GM21529 (cell line): ENCODE measurements around the gene RHCG.
"Not testable (repeated sequence)": the region's sequence is repeated elsewhere in the genome, so short reads cannot be mapped to it uniquely, and the experiment has no call there.

Experiments
- ATAC-seq: cut with Tn5 transposase; IDR thresholded peaks from one replicate; pipeline ENCODE4 v1.9.1; 2021; ENCODE audit not compliant: unreplicated experiment

RHCG gene

DNA sequence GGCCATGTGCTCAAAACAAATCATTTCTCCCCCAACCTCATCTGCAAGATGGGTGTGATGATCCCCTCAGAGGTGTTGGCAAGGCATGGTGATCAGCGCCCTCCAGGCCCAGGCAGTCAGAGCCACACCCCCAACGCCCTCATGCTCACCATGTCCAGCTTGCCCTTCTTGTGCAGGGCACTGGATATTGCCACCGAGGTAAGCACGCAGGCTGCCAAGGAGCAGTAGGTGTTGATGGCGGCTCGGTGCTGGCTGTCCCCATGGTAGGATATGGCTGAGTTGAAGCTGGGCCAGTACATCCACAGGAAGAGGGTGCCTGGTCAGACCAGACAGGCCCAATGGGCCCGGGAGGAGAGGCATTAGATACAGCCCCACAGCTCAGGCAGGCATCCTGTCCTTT is 17.2 kb downstream of the RHCG start:
- no peak for ATAC-seq

DNA sequence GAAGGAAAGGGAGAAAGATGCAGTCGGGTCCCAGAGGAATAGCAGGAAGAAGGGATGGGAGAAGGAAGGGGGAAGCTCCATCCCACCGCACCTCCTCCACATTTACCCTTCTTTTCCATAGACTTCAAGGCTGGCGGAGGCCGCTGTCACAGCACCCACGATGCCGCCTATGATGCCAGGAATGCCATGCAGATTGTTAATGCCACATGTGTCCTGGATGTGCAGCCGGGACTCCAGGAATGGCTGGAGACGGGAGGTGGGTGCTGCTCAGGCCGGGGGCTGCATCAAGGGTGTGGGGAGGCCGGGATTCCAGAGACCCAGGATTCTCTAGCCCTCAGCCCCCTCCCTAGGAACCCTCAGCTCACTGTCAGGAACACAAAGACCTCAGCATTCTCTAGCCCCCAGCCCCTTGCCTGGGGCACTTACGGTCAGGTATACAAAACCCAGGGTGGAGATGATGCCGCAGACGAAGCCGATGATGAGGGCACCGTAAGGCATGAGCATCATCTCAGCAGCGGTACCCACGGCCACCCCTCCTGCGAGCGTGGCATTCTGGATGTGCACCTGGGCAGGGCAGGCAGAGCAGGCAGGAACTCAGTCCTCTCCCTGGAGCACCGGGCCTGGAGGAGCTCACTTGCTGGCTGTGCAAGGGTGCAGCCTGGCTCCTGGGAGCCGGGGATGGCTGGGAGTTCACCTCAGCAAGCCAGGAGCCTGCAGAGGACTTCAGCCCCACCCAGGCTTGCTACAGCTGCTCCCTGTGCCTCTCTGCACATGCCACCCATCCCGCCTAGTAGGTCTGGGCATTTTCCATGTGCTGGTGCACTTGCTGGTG is 18.8 kb downstream of the RHCG start:
- no peak for ATAC-seq

DNA sequence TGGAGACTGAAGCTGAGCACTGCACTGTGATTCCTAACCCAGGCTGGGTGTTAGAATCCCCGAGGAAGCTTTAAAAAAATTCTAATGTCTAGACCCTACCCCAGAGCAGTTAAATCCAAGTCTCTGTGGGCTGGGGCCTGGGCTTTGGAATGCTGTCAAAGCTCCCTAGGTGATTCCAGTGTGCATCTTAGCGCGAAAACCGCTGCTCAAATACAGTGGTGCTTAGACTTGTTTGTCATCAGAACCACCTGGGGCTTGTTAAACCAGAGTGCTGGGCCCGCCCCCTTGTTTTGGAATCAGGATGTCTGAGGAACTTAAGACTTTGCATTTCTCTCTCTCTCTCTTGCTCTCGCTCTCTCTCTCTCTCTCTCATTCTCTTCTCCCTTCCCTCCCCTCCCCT is 20.7 kb downstream of the RHCG start:
- no peak for ATAC-seq

DNA sequence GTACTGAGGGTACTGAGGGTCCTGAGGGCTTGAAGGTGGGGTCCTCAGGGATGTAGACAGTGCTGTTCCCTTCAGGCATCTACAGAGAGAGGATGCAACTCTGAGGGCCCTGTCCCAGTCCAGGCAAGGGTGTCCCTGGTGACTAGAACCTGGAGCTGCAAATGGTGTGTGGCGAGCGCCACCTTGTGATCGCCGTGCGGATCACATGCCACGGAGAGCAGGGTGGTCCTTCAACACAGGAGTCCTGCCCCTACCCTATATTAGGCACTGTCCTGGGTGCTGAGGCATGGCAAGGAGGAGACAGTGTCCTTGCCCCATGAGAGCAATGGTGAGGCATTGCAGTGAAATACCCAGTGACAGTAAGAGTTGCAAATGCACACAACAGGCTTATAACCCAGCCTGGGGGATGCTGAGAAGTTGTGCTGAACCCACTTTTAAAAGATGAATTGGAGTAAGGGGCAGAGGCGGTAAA is 23.6 kb downstream of the RHCG start:
- peak; percentile 49 for ATAC-seq

DNA sequence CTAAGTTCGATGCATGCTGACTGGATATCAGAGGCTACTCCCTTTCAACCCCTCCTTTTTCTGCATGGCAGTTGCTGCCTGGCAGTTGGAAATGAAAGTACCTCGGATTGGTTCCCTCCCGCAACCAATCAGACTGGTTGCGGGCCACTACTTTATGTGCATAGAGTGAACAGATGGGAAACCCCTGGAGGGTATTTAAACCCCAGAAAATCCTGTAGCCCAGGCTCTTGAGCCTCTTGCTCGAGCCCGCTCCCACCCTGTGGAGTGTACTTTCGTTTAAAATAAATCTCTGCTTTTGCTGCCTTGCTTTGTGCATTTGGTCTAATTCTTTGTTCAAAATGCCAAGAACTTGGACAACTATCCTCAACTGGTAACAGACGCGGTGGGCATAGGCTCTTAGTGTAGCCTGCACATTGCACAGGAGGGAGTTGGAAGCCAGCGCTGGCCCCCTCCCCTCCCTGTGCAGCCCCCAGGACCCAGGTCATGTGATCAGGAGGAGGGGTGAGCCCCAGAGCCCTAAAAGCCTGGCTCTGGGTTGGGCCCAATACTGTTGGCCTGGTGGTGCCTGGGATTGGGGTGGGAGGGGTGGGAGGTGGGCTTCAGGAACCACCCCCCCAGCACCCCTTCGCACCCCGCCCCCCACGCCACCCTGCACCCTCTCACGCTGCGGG is 26.8 kb downstream of the RHCG start:
- ATAC-seq, result no peak

DNA sequence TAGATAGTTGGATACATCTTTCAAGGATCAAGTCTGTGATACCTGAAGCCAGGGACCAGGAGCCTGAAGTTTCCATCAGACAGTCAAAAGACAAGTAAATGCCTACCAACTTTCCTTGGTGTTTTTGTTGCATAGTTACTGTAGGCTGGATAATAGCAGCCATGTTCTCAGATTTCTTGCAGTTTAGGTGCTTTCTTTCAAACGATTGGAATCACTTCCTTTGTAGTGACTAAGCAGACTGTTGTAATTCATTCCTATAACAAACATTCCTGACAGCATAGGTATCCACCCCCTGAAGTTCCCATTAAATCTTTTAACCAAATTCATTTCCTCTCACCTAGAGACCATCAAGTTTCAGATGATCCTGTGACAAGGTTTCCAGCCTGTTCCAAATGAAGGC is 27.6 kb downstream of the RHCG start:
- ATAC-seq, result not testable (repeated sequence)

DNA sequence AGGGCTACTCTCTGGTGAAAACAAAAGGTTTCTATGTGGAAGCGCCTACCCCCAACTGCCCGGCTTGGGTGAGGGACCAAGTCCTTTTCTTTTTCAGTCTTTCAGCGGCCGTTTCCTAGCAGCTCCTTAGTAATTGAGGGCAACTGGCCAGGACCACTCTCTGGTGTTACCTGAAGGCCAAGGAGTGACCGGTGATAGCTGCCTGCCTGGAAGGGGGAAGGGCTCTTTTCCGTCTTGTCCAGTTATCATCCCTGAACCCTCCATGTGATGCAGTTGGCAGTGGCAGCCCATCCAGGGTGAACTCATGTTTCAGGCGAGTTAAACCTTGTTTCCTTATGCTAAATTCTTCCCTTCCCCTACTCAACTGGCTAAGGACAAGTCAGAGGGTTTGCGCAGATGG is 33.3 kb downstream of the RHCG start:
- no peak for ATAC-seq

DNA sequence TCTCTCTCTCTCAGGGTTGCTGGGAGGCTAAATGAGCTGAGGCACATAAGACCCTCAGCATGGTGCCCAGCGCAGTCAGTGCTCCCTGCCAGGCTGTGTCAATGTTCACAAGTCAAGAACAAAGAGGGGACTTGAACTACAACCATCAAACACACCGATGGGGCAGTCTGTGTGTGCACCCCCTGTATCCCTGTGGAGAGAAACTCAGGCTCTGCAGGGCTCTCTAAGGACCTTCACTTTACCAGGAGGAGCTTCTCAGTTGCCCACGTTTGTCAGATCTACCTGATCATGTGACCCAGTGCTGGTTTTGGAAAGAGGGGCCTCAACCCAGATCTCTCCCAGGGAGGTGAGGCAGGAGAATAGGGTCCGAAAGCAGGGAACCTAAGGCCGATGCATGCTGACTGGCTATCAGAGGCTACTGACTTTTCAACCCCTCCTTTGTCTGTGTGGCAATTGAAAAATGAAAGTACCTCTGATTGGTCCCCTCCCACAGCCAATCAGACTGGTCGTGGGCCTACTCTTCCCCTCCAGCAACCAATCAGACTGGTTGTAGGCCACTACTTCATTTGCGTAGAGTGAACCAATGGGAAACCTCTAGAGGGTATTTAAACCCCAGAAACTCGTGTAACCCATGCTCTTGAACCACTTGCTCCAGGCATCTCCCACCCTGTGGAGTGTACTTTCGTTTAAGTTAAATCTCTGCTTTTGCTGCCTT is 34.0 kb downstream of the RHCG start:
- ATAC-seq, result no peak

DNA sequence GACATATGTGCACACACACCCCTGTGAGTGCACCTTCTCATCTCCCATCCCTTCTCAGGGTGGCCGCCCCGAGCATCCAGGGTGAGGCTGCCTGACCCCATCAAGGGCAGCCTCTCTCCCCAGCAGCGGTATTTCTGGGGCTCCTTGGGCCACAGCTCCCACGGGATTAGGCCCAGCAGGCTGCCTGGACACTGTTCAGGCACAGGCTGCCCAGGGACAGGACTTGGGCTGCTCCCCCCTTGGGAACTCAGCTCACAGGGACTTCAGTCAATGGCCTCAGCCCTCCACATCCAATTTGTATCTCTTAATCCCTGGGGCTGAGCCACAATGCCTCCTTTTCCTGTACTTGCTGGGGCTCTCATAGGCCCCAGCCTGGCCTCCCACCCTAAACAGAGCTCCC is 35.0 kb downstream of the RHCG start:
- no peak for ATAC-seq

DNA sequence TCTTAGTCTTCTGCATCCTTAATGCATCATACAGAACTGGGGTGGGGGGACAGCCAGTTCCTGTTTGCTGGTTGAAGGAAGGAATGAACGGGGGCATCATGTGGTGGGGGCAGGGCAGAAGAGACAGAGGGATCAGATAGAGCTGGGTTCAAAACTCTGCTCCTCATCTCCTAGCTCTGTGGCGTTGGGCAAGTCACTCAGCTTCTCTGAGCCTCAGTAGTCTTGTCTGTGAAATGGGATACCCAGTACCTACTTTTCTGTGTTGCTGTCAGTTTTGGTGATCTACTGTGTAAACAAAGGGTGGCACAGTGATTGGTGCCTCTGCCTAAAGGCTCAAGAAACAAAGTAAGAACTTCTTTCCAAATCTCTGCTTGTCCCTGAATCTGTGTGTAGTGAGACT is 36.3 kb downstream of the RHCG start:
- no peak for ATAC-seq

DNA sequence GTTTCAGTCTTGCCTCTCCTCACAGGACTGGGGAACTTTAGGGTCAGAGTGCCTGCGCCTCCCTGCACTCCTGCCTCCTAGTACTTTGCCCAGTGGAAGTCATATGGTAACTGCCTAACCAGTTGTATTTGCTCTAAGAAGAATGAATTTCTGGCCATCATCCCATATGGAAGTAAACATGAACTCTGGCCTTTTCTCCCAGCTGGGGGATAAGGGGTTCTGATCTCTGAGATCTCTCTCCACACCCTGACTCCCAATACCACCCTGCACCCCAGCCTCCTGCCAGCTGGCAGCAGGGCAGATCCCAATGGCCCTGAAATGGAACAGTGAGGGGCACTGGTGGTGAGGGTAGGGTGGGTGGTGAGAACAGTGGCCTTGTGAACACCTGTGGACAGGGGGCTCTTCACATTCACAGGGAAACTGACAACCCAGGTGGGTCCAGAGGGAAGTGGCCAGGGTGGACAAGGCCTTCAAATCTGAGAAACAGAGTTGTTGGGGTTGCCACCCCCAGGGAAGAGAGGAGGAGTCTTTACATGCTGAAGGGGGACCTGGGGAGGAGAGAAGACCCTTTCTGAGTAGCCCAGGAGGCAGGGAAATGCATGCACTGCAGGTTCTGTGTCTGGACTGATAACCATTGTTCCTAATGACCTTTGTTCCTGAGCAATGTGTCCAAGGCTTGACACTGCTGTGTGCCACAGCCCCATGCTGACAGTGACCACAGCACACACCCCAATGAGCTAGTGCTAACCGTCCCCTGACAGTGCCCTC is 36.9 kb downstream of the RHCG start:
- ATAC-seq, result no peak

DNA sequence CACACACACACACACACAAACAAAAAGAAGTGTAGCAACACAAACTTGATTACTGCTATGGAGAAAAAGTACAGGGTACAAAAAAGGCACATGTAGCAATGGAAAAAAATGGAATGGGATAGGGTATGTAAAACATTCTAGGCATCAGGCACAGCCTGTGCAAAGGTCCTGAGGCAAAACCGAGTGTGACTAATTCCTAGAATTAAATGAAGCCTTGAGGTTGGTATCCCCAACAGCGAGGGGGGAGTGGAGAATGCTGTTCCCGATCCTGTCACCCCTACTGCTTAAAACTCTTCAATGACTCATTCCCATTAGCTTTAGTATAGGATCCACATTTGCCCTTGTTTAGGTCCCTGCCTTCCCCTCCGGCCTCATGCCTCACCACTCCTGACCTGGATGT is 37.9 kb downstream of the RHCG start:
- ATAC-seq, result no peak

DNA sequence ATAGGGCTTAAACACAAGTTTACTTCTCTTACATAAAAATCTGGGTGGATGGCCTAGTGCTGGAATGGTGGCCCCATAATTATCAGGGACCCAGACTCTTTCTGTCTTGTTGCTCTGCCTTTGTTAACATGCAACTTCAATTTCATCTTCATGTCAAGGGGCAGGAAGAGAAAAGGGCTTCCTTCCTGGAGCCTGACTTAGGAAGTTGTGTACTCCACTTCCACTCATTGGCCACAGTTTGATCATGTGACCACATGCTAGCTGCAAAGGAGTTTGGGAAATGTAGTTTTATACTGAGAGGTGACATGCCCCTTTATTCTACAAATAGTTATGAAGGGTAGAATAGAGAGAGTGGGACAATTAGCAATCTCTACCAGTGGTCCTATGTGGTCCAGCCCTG is 39.3 kb downstream of the RHCG start:
- ATAC-seq, result no peak

DNA sequence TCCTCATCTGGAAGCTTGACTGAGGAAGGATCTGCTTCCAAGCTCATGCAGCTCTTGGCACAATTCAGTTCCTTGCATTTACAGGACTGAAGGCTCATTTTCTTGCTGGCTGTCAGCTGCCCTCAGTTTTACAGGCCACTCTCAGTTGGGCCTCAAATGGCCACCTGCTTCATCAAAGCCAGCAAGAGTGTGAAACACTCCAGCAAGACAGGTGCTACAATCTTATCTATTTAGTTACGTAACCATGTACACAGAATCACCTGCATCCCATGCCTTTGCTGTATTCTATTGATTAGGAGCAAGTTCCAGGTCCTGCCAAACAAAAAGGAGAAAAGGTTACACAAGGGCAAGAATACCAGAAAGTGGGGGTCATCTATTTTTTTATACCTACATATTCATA is 40.8 kb downstream of the RHCG start:
- no peak for ATAC-seq

DNA sequence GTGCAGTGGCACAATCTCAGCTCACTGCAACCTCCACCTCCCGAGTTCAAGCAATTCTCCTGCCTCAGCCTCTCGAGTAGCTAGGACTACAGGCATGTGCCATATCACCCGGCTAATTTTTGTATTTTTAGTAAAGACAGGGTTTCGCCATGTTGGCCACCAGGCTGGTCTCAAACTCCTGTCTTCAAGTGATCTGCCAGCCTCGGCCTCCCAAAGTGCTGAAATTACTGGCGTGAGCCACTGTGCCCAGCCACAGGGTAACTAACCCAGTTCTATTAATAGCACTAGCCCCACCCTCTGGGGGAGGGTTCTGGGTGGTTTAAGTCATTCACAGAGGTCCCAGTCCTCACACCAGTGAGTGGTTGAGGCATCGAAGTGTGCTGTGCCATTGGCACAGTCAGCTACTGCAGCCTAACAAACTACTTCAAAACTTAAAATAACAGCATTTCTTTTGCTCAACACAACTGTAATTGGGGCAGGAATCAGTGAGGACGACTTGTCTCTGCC is 44.0 kb downstream of the RHCG start:
- no peak for ATAC-seq

DNA sequence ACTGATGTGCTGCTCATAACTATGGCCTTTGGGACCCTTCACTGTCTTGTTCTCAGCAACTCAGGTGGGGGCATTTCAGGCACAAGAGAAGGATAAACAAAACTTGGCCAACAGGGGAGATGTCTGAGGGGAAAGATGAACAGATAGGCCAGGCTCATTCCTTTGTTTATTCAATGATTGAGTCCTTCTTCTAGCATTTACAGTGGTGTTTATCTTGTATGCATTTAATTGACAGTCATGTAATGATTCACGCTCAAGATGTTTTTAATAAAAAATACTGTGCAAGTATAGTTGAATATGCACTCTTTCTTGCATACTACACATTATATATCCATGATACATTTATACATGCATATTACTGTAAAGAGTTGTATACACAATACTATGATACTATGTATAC is 44.5 kb downstream of the RHCG start:
- ATAC-seq, result no peak

DNA sequence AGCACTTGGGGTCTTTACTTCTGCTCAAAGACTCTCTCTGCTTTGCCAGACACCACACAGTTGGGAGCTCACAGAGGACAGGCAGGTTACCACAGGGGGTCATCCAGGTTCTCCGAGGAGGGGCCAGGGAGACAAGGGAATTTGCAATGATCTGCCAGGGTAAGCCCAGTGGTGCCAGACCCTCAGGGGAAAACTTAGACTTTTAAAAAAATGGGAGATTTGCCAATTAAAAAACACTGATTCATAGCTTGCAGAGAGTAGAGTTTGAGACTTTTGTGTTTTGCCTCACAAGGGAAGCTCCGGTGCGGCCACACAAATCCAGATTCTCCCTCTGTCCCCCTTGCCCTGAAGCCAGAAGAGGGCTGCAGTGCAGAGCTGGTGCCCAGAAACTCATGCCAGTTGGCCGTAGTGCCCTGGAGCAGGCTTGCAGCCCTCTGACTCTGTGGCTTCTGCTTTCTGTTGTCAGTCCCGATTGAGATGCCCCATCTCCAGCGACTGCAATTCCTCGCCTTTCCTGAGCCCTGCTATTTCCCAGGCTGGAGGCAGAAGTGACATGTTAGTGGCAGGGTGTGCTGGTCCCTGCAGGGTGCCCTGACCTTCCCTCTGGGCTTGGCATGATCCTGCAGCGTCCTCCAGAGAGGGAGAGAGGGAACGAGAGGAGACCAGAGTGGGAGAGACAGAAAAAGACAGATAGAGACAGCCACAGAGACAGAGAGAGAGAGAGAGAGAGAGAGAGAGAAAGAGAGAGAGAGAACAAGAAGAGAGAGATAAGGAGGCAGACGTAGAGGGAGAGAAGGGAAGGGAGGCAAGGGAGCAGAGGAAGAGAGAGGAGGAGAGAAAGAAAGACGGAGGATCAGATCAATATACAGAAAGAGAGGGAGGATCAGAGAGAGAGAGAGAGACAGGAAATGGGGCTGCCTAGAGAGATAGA is 46.0 kb downstream of the RHCG start:
- ATAC-seq, result no peak

DNA sequence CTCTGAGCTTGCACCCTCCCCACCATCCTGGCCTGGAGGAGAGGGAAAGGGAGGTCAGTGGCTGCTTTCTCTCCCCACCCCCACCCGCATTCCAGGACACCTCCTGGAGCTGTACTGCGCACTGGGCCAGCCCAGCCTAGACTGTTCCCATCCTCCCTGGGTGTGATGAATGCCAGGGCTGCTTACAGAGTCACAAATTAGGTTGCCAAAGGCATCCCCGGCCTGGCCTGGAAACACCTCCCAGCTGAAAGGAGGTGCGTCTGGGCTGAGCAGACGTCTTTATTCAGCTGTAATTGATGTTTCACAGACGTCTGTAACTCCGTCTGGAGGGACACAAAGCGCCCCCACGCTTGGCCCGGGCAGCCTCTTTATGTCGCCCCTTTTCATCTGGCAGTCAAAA is 47.6 kb downstream of the RHCG start:
- no peak for ATAC-seq

DNA sequence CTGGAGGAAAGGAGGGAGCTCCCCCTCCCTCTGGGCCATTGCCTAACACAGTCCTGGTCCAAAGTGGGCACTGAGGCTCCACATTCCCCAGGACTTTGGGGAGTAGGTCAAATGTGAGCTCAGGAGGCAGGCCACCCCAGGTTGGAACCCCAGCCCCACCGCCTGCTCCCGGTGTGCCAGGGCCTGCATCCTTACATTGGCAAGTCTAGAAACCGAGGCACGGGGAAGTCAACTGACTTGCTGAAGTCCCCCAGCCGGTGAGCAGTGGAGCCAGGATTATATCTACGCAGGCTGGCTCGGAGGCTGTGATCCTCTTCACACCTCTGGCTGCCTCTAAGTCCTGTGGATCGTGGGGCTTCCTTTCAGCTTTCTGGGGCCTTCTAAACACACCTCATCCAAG is 48.7 kb downstream of the RHCG start:
- no peak for ATAC-seq
